H9 (cell line): Measurements from ENCODE around the gene OARD1. TPM values are rescaled to one million over a fixed set of nuclear protein-coding genes. Genes with fewer than 3 reads are reported as not detected.

Experiments
- DNase-seq: peaks from one replicate; pipeline ENCODE4 v3.0.0-alpha.2; 2017
- H2AFZ ChIP-seq: one replicate; pipeline ENCODE4 v1.6.1; 2013; ENCODE audit warnings: mild to moderate bottlenecking, low read length, control low read depth, moderate library complexity
- H2AK5ac ChIP-seq: 2 replicates; pipeline ENCODE4 v1.6.1; 2013; ENCODE audit warnings: low read length, control low read depth, mixed read lengths; ENCODE audit not compliant: insufficient read length
- H2BK120ac ChIP-seq: one replicate; pipeline ENCODE4 v1.6.1; 2013; ENCODE audit warnings: low read depth, mild to moderate bottlenecking, low read length, control low read depth, inconsistent platforms; ENCODE audit not compliant: poor library complexity, severe bottlenecking
- H2BK12ac ChIP-seq: 2 replicates; pipeline ENCODE4 v1.6.1; 2013; ENCODE audit warnings: low read length, control low read depth, mixed read lengths, low read depth; ENCODE audit not compliant: insufficient read length
- H2BK15ac ChIP-seq: 2 replicates; pipeline ENCODE4 v1.6.1; 2013; ENCODE audit warnings: low read depth, low read length, control low read depth
- H2BK20ac ChIP-seq: one replicate; pipeline ENCODE4 v1.6.1; 2013; ENCODE audit warnings: low read depth, mild to moderate bottlenecking, low read length, control low read depth, inconsistent platforms; ENCODE audit not compliant: poor library complexity, severe bottlenecking
- H2BK5ac ChIP-seq: 2 replicates; pipeline ENCODE4 v1.6.1; 2013; ENCODE audit warnings: low read length, control low read depth, mixed read lengths; ENCODE audit not compliant: insufficient read length
- H3K14ac ChIP-seq: 2 replicates; pipeline ENCODE4 v1.6.1; 2013; ENCODE audit warnings: low read length, control low read depth; ENCODE audit not compliant: insufficient read depth
- H3K18ac ChIP-seq: 2 replicates; pipeline ENCODE4 v1.6.1; 2013; ENCODE audit warnings: low read depth, mild to moderate bottlenecking, mixed read lengths, low read length, control low read depth; ENCODE audit not compliant: insufficient read length
- H3K23ac ChIP-seq: 2 replicates; pipeline ENCODE4 v1.6.1; 2013; ENCODE audit warnings: low read length, control low read depth, mixed read lengths, low read depth; ENCODE audit not compliant: insufficient read length
- H3K23me2 ChIP-seq: 2 replicates; pipeline ENCODE4 v1.6.1; 2013; ENCODE audit warnings: low read depth, mild to moderate bottlenecking, mixed read lengths, low read length, control low read depth; ENCODE audit not compliant: insufficient read length, poor library complexity, severe bottlenecking
- H3K27ac ChIP-seq: 2 replicates; pipeline ENCODE4 v1.5.1; 2013; ENCODE audit warnings: low read length, control low read depth, mixed read lengths, low read depth; ENCODE audit not compliant: insufficient read length
- H3K27me3 ChIP-seq: 2 replicates; pipeline ENCODE4 v1.6.1; 2013; ENCODE audit warnings: low read length, control low read depth, inconsistent platforms; ENCODE audit not compliant: insufficient read depth
- H3K4ac ChIP-seq: 2 replicates; pipeline ENCODE4 v1.6.1; 2013; ENCODE audit warnings: low read depth, mild to moderate bottlenecking, control low read depth, inconsistent platforms, low read length, moderate library complexity
- H3K4me1 ChIP-seq: 2 replicates; pipeline ENCODE4 v1.6.1; 2013; ENCODE audit warnings: low read length, control low read depth, inconsistent platforms; ENCODE audit not compliant: insufficient read depth
- H3K4me2 ChIP-seq: 2 replicates; pipeline ENCODE4 v1.6.1; 2013; ENCODE audit warnings: low read length, control low read depth, mixed read lengths; ENCODE audit not compliant: insufficient read length, insufficient read depth
- H3K56ac ChIP-seq: 2 replicates; pipeline ENCODE4 v1.6.1; 2013; ENCODE audit warnings: low read depth, mild to moderate bottlenecking, mixed read lengths, low read length, control low read depth; ENCODE audit not compliant: insufficient read length
- H3K79me1 ChIP-seq: 2 replicates; pipeline ENCODE4 v1.6.1; 2013; ENCODE audit warnings: low read depth, mild to moderate bottlenecking, moderate library complexity, low read length, control low read depth, inconsistent platforms; ENCODE audit not compliant: insufficient read depth, poor library complexity, severe bottlenecking
- H3K79me2 ChIP-seq: 2 replicates; pipeline ENCODE4 v1.6.1; 2013; ENCODE audit warnings: low read length, control low read depth, inconsistent platforms; ENCODE audit not compliant: insufficient read depth
- H3K9ac ChIP-seq: 2 replicates; pipeline ENCODE4 v1.6.1; 2013; ENCODE audit warnings: low read length, control low read depth, mixed read lengths; ENCODE audit not compliant: insufficient read length; ENCODE audit errors: extremely low read depth
- H3K9me3 ChIP-seq: one replicate; pipeline ENCODE4 v1.6.1; 2013; ENCODE audit warnings: low read depth, low read length, inconsistent platforms; ENCODE audit not compliant: control insufficient read depth
- H3T11ph ChIP-seq: one replicate; pipeline ENCODE4 v1.6.1; 2013; ENCODE audit warnings: mild to moderate bottlenecking, low read length, control low read depth, inconsistent platforms
- H4K20me1 ChIP-seq: one replicate; pipeline ENCODE4 v1.6.1; 2013; ENCODE audit not compliant: control insufficient read depth, insufficient read length, insufficient read depth
- H4K5ac ChIP-seq: 2 replicates; pipeline ENCODE4 v1.6.1; 2013; ENCODE audit warnings: low read depth, mild to moderate bottlenecking, mixed read lengths, low read length, control low read depth; ENCODE audit not compliant: insufficient read length
- H4K8ac ChIP-seq: replicated peaks from 2 replicates; pipeline ENCODE4 v1.6.1; 2013; ENCODE audit warnings: low read length, control low read depth, mixed read lengths, low read depth; ENCODE audit not compliant: insufficient read length
- H4K91ac ChIP-seq: 2 replicates; pipeline ENCODE4 v1.6.1; 2013; ENCODE audit warnings: low read depth, mild to moderate bottlenecking, moderate library complexity, mixed read lengths, low read length, control low read depth; ENCODE audit not compliant: insufficient read length
- H3K27ac Mint-ChIP-seq, 3 experiments: 2 replicates in 2 of 3; 3 replicates in 1 of 3; pipeline ENCODE4 v1.8.0; 2020 to 2021; ENCODE audit warnings: mixed read lengths in 3 of 3, mild to moderate bottlenecking in 1 of 3, moderate library complexity in 1 of 3
- H3K27me3 Mint-ChIP-seq: 2 replicates; pipeline ENCODE4 v1.8.0; 2021; ENCODE audit warnings: low read depth, mild to moderate bottlenecking, moderate library complexity, mixed read lengths
- H3K36me3 Mint-ChIP-seq, 3 experiments: 2 replicates in 2 of 3; 3 replicates in 1 of 3; pipeline ENCODE4 v1.8.0; 2020 to 2021; ENCODE audit warnings: low read depth in 3 of 3, mixed read lengths in 3 of 3; ENCODE audit not compliant: insufficient read depth in 1 of 3
- H3K4me1 Mint-ChIP-seq, 2 experiments: 2 replicates each; pipeline ENCODE4 v1.8.0; 2020; ENCODE audit warnings: mixed read lengths in 2 of 2
- H3K4me3 Mint-ChIP-seq, 2 experiments: 2 replicates in 1 of 2; 3 replicates in 1 of 2; pipeline ENCODE4 v1.8.0; 2020 to 2021; ENCODE audit warnings: mild to moderate bottlenecking in 2 of 2, mixed read lengths in 2 of 2, moderate library complexity in 1 of 2
- H3K9me3 Mint-ChIP-seq, 2 experiments: 2 replicates in 1 of 2; 3 replicates in 1 of 2; pipeline ENCODE4 v1.8.0; 2020; ENCODE audit warnings: mild to moderate bottlenecking in 2 of 2, mixed read lengths in 2 of 2, moderate library complexity in 1 of 2
- CTCF ChIP-seq: fragments of 200-600 bp; sonication (generic); conservative IDR thresholded peaks from 3 replicates; pipeline ENCODE4 v1.8.0; 2021; ENCODE audit warnings: antibody characterized with exemption, mild to moderate bottlenecking
- WGBS: extraction: QIAGEN DNeasy Blood & Tissue Kit; methylation state at CpG from one replicate; pipeline ENCODE4 v1.1.7; 2013; ENCODE audit warnings: missing lambda C conversion rate, low lambda C conversion rate, mixed read lengths; ENCODE audit not compliant: insufficient read length; ENCODE audit errors: extremely low coverage; 5-methylcytosine and 5-hydroxymethylcytosine counted together
- total RNA-seq: library from RNA; stranded (reverse); gene quantifications from 2 replicates; pipeline ENCODE4 v1.2.1, GENCODE V29; 2021

Gene OARD1
- total RNA-seq, 1 experiment from 2014 or later: 36.6 TPM

- H4K5ac ChIP-seq: no peak overlapping the region
- no peak overlapping the region for H3K18ac ChIP-seq
- H2AK5ac ChIP-seq: no peak overlapping the region
- no peaks in the 10 kb centered on the region for H3K79me1 ChIP-seq
- H3K23ac ChIP-seq: no peak overlapping the region
- H3K79me2 ChIP-seq: no peaks in the 10 kb centered on the region
- no peak overlapping the region for H3K14ac ChIP-seq
- H2BK20ac ChIP-seq: no peak overlapping the region
- H3K4me2 ChIP-seq: no peak overlapping the region
- no peaks in the 10 kb centered on the region for H4K20me1 ChIP-seq
- no peak overlapping the region for H2BK120ac ChIP-seq
- no peak overlapping the region for H4K91ac ChIP-seq
- no peak overlapping the region for H2BK12ac ChIP-seq
- Mint-ChIP-seq H3K9me3 (no peaks in the 10 kb centered on the region), H3K27ac (no peak overlapping the region; a peak in 1 of 7 replicates), H3K36me3 (peaks cover 0 to 10% (median 4%) of the 10 kb centered on the region in 3 experiments; a peak in 4 of 7 replicates), H3K4me1 (no peaks in the 10 kb centered on the region), H3K4me3 (no peak overlapping the region), H3K27me3 (no peaks in the 10 kb centered on the region)
- no peaks in the 10 kb centered on the region for H3K9me3 ChIP-seq
- no peak overlapping the region for H3K4ac ChIP-seq
- H3K27ac ChIP-seq: no peak overlapping the region
- H3T11ph ChIP-seq: no peak overlapping the region
- DNase-seq: no peak
- no peak overlapping the region for H2BK15ac ChIP-seq
- no peak overlapping the region for H4K8ac ChIP-seq
- no CpG with 5 or more reads among the region's 1 CpG for WGBS
- H3K9ac ChIP-seq: no peak overlapping the region
- no peak for TF ChIP-seq CTCF
- H2AFZ ChIP-seq: no peak overlapping the region
- H3K27me3 ChIP-seq: no peaks in the 10 kb centered on the region
- H3K23me2 ChIP-seq: no peaks in the 10 kb centered on the region
- no peak overlapping the region for H3K56ac ChIP-seq
- H3K4me1 ChIP-seq: no peaks in the 10 kb centered on the region
- H2BK5ac ChIP-seq: no peak overlapping the region
These were observed 47.9 kb upstream of the OARD1 start for GRCh38 chr6:41120058-41120457.
